H9 (cell line): ENCODE measurements around the gene RASL12. TPM values are rescaled to one million over a fixed set of nuclear protein-coding genes. Genes with fewer than 3 reads are reported as not detected.

ENCODE experiments used
- DNase-seq: peaks from one replicate; pipeline ENCODE4 v3.0.0-alpha.2; 2017
- H2AFZ ChIP-seq: one replicate; pipeline ENCODE4 v1.6.1; 2013; ENCODE audit warnings: mild to moderate bottlenecking, low read length, control low read depth, moderate library complexity
- H2AK5ac ChIP-seq: 2 replicates; pipeline ENCODE4 v1.6.1; 2013; ENCODE audit warnings: low read length, control low read depth, mixed read lengths; ENCODE audit not compliant: insufficient read length
- H2BK120ac ChIP-seq: one replicate; pipeline ENCODE4 v1.6.1; 2013; ENCODE audit warnings: low read depth, mild to moderate bottlenecking, low read length, control low read depth, inconsistent platforms; ENCODE audit not compliant: poor library complexity, severe bottlenecking
- H2BK12ac ChIP-seq: 2 replicates; pipeline ENCODE4 v1.6.1; 2013; ENCODE audit warnings: low read length, control low read depth, mixed read lengths, low read depth; ENCODE audit not compliant: insufficient read length
- H2BK15ac ChIP-seq: 2 replicates; pipeline ENCODE4 v1.6.1; 2013; ENCODE audit warnings: low read depth, low read length, control low read depth
- H2BK20ac ChIP-seq: one replicate; pipeline ENCODE4 v1.6.1; 2013; ENCODE audit warnings: low read depth, mild to moderate bottlenecking, low read length, control low read depth, inconsistent platforms; ENCODE audit not compliant: poor library complexity, severe bottlenecking
- H2BK5ac ChIP-seq: 2 replicates; pipeline ENCODE4 v1.6.1; 2013; ENCODE audit warnings: low read length, control low read depth, mixed read lengths; ENCODE audit not compliant: insufficient read length
- H3K14ac ChIP-seq: 2 replicates; pipeline ENCODE4 v1.6.1; 2013; ENCODE audit warnings: low read length, control low read depth; ENCODE audit not compliant: insufficient read depth
- H3K18ac ChIP-seq: 2 replicates; pipeline ENCODE4 v1.6.1; 2013; ENCODE audit warnings: low read depth, mild to moderate bottlenecking, mixed read lengths, low read length, control low read depth; ENCODE audit not compliant: insufficient read length
- H3K23ac ChIP-seq: 2 replicates; pipeline ENCODE4 v1.6.1; 2013; ENCODE audit warnings: low read length, control low read depth, mixed read lengths, low read depth; ENCODE audit not compliant: insufficient read length
- H3K23me2 ChIP-seq: 2 replicates; pipeline ENCODE4 v1.6.1; 2013; ENCODE audit warnings: low read depth, mild to moderate bottlenecking, mixed read lengths, low read length, control low read depth; ENCODE audit not compliant: insufficient read length, poor library complexity, severe bottlenecking
- H3K27ac ChIP-seq: 2 replicates; pipeline ENCODE4 v1.5.1; 2013; ENCODE audit warnings: low read length, control low read depth, mixed read lengths, low read depth; ENCODE audit not compliant: insufficient read length
- H3K27me3 ChIP-seq: 2 replicates; pipeline ENCODE4 v1.6.1; 2013; ENCODE audit warnings: low read length, control low read depth, inconsistent platforms; ENCODE audit not compliant: insufficient read depth
- H3K4ac ChIP-seq: 2 replicates; pipeline ENCODE4 v1.6.1; 2013; ENCODE audit warnings: low read depth, mild to moderate bottlenecking, control low read depth, inconsistent platforms, low read length, moderate library complexity
- H3K4me1 ChIP-seq: 2 replicates; pipeline ENCODE4 v1.6.1; 2013; ENCODE audit warnings: low read length, control low read depth, inconsistent platforms; ENCODE audit not compliant: insufficient read depth
- H3K4me2 ChIP-seq: 2 replicates; pipeline ENCODE4 v1.6.1; 2013; ENCODE audit warnings: low read length, control low read depth, mixed read lengths; ENCODE audit not compliant: insufficient read length, insufficient read depth
- H3K56ac ChIP-seq: 2 replicates; pipeline ENCODE4 v1.6.1; 2013; ENCODE audit warnings: low read depth, mild to moderate bottlenecking, mixed read lengths, low read length, control low read depth; ENCODE audit not compliant: insufficient read length
- H3K79me1 ChIP-seq: 2 replicates; pipeline ENCODE4 v1.6.1; 2013; ENCODE audit warnings: low read depth, mild to moderate bottlenecking, moderate library complexity, low read length, control low read depth, inconsistent platforms; ENCODE audit not compliant: insufficient read depth, poor library complexity, severe bottlenecking
- H3K79me2 ChIP-seq: 2 replicates; pipeline ENCODE4 v1.6.1; 2013; ENCODE audit warnings: low read length, control low read depth, inconsistent platforms; ENCODE audit not compliant: insufficient read depth
- H3K9ac ChIP-seq: 2 replicates; pipeline ENCODE4 v1.6.1; 2013; ENCODE audit warnings: low read length, control low read depth, mixed read lengths; ENCODE audit not compliant: insufficient read length; ENCODE audit errors: extremely low read depth
- H3K9me3 ChIP-seq: one replicate; pipeline ENCODE4 v1.6.1; 2013; ENCODE audit warnings: low read depth, low read length, inconsistent platforms; ENCODE audit not compliant: control insufficient read depth
- H3T11ph ChIP-seq: one replicate; pipeline ENCODE4 v1.6.1; 2013; ENCODE audit warnings: mild to moderate bottlenecking, low read length, control low read depth, inconsistent platforms
- H4K20me1 ChIP-seq: one replicate; pipeline ENCODE4 v1.6.1; 2013; ENCODE audit not compliant: control insufficient read depth, insufficient read length, insufficient read depth
- H4K5ac ChIP-seq: 2 replicates; pipeline ENCODE4 v1.6.1; 2013; ENCODE audit warnings: low read depth, mild to moderate bottlenecking, mixed read lengths, low read length, control low read depth; ENCODE audit not compliant: insufficient read length
- H4K8ac ChIP-seq: replicated peaks from 2 replicates; pipeline ENCODE4 v1.6.1; 2013; ENCODE audit warnings: low read length, control low read depth, mixed read lengths, low read depth; ENCODE audit not compliant: insufficient read length
- H4K91ac ChIP-seq: 2 replicates; pipeline ENCODE4 v1.6.1; 2013; ENCODE audit warnings: low read depth, mild to moderate bottlenecking, moderate library complexity, mixed read lengths, low read length, control low read depth; ENCODE audit not compliant: insufficient read length
- H3K27ac Mint-ChIP-seq, 3 experiments: 2 replicates in 2 of 3; 3 replicates in 1 of 3; pipeline ENCODE4 v1.8.0; 2020 to 2021; ENCODE audit warnings: mixed read lengths in 3 of 3, mild to moderate bottlenecking in 1 of 3, moderate library complexity in 1 of 3
- H3K27me3 Mint-ChIP-seq: 2 replicates; pipeline ENCODE4 v1.8.0; 2021; ENCODE audit warnings: low read depth, mild to moderate bottlenecking, moderate library complexity, mixed read lengths
- H3K36me3 Mint-ChIP-seq, 3 experiments: 2 replicates in 2 of 3; 3 replicates in 1 of 3; pipeline ENCODE4 v1.8.0; 2020 to 2021; ENCODE audit warnings: low read depth in 3 of 3, mixed read lengths in 3 of 3; ENCODE audit not compliant: insufficient read depth in 1 of 3
- H3K4me1 Mint-ChIP-seq, 2 experiments: 2 replicates each; pipeline ENCODE4 v1.8.0; 2020; ENCODE audit warnings: mixed read lengths in 2 of 2
- H3K4me3 Mint-ChIP-seq, 2 experiments: 2 replicates in 1 of 2; 3 replicates in 1 of 2; pipeline ENCODE4 v1.8.0; 2020 to 2021; ENCODE audit warnings: mild to moderate bottlenecking in 2 of 2, mixed read lengths in 2 of 2, moderate library complexity in 1 of 2
- H3K9me3 Mint-ChIP-seq, 2 experiments: 2 replicates in 1 of 2; 3 replicates in 1 of 2; pipeline ENCODE4 v1.8.0; 2020; ENCODE audit warnings: mild to moderate bottlenecking in 2 of 2, mixed read lengths in 2 of 2, moderate library complexity in 1 of 2
- WGBS: extraction: QIAGEN DNeasy Blood & Tissue Kit; methylation state at CpG from one replicate; pipeline ENCODE4 v1.1.7; 2013; ENCODE audit warnings: missing lambda C conversion rate, low lambda C conversion rate, mixed read lengths; ENCODE audit not compliant: insufficient read length; ENCODE audit errors: extremely low coverage; 5-methylcytosine and 5-hydroxymethylcytosine counted together
- total RNA-seq: library from RNA; stranded (reverse); gene quantifications from 2 replicates; pipeline ENCODE4 v1.2.1, GENCODE V29; 2021
- TF ChIP-seq, protein P1 (sequence below): fragments of 200-600 bp; sonication (generic); conservative IDR thresholded peaks from 3 replicates; pipeline ENCODE4 v1.8.0; 2021; ENCODE audit warnings: antibody characterized with exemption, mild to moderate bottlenecking

Gene RASL12
- total RNA-seq, 1 experiment from 2014 or later: 7.5 TPM

DNA sequence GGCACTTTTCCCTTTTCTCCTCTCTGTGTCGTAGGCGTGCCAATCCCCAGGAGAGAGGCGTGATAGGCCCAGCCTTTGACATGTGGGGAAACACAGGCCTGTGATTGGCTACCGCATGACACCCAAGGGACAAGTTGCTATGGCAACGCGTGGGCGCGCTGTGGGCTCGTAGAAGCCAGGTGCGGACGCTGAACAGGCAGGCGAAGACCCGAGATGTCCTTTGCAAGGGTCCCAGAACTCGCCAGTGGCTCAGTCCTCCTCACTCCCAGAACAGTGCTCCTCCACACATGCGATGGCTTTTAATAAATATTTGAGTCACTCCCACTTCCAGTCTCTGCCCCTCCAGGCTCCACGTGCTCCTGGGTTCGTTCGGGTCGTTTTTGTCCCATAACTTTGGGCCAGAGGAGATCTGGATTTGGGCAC is 18.4 kb downstream of the RASL12 start:
- no peak overlapping the region for H2BK5ac ChIP-seq
- no peaks in the 10 kb centered on the region for H3K27me3 Mint-ChIP-seq
- H3K27ac ChIP-seq: no peak overlapping the region
- H3K27ac Mint-ChIP-seq: peak overlapping the region in 1 of 3 experiments; percentile 14; a peak in 1 of 7 replicates
- H4K20me1 ChIP-seq: no peaks in the 10 kb centered on the region
- peak overlapping the region; percentile 27 for H3K4me2 ChIP-seq
- no peaks in the 10 kb centered on the region for H3K9me3 ChIP-seq
- no peaks in the 10 kb centered on the region for H3K27me3 ChIP-seq
- H2BK15ac ChIP-seq: no peak overlapping the region
- no peak overlapping the region for H4K5ac ChIP-seq
- H4K8ac ChIP-seq: no peak overlapping the region
- WGBS: no CpG with 5 or more reads among the region's 19 CpGs
- H2AK5ac ChIP-seq: no peak overlapping the region
- no peak overlapping the region for H3K14ac ChIP-seq
- no peak overlapping the region for H3K56ac ChIP-seq
- no peak overlapping the region for H3K4ac ChIP-seq
- H2BK20ac ChIP-seq: no peak overlapping the region
- H3K23ac ChIP-seq: no peak overlapping the region
- H3K79me1 ChIP-seq: no peaks in the 10 kb centered on the region
- H2AFZ ChIP-seq: no peak overlapping the region
- H3K4me1 Mint-ChIP-seq: peaks cover 13% of the 10 kb centered on the region in 2 experiments
- H3K36me3 Mint-ChIP-seq: no peaks in the 10 kb centered on the region
- peak; percentile 95 for DNase-seq
- H3K4me3 Mint-ChIP-seq: peak overlapping the region; percentile 35 to 62; a peak in 3 of 5 replicates
- H4K91ac ChIP-seq: no peak overlapping the region
- no peaks in the 10 kb centered on the region for H3K23me2 ChIP-seq
- no peaks in the 10 kb centered on the region for H3K4me1 ChIP-seq
- no peak overlapping the region for H2BK12ac ChIP-seq
- TF ChIP-seq, protein P1, sequence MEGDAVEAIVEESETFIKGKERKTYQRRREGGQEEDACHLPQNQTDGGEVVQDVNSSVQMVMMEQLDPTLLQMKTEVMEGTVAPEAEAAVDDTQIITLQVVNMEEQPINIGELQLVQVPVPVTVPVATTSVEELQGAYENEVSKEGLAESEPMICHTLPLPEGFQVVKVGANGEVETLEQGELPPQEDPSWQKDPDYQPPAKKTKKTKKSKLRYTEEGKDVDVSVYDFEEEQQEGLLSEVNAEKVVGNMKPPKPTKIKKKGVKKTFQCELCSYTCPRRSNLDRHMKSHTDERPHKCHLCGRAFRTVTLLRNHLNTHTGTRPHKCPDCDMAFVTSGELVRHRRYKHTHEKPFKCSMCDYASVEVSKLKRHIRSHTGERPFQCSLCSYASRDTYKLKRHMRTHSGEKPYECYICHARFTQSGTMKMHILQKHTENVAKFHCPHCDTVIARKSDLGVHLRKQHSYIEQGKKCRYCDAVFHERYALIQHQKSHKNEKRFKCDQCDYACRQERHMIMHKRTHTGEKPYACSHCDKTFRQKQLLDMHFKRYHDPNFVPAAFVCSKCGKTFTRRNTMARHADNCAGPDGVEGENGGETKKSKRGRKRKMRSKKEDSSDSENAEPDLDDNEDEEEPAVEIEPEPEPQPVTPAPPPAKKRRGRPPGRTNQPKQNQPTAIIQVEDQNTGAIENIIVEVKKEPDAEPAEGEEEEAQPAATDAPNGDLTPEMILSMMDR: no peak
- no peak overlapping the region for H3K9ac ChIP-seq
- no peak overlapping the region for H3K18ac ChIP-seq
- no peak overlapping the region for H2BK120ac ChIP-seq
- H3K79me2 ChIP-seq: no peaks in the 10 kb centered on the region
- no peaks in the 10 kb centered on the region for H3K9me3 Mint-ChIP-seq
- H3T11ph ChIP-seq: no peak overlapping the region
